GM23338 (cell line): ENCODE results near the gene SERP1.

Experiments
- CREB1 ChIP-seq: fragments of 250-450 bp; sonication (Bioruptor Pico); IDR thresholded peaks from 2 replicates; pipeline ENCODE4 v1.5.0; 2020; ENCODE audit warnings: low read depth, mild to moderate bottlenecking, moderate library complexity
- EZH2 ChIP-seq: fragments of 200-600 bp; sonication (generic); IDR thresholded peaks from one replicate; pipeline ENCODE4 v1.8.0; 2017; ENCODE audit warnings: antibody characterized with exemption, mild to moderate bottlenecking, low read depth; ENCODE audit not compliant: unreplicated experiment
- EZH2phosphoT487 ChIP-seq: fragments of 200-600 bp; sonication (generic); IDR thresholded peaks from one replicate; pipeline ENCODE4 v1.8.1; 2018; ENCODE audit warnings: antibody characterized with exemption; ENCODE audit not compliant: unreplicated experiment
- JUNB ChIP-seq: IDR thresholded peaks from one replicate; pipeline ENCODE4 v1.6.1; 2016; ENCODE audit warnings: antibody characterized with exemption; ENCODE audit not compliant: unreplicated experiment
- NANOG ChIP-seq: IDR thresholded peaks from 2 replicates; pipeline ENCODE4 v1.6.1; 2016; ENCODE audit warnings: antibody characterized with exemption, borderline replicate concordance
- POLR2AphosphoS5 ChIP-seq: IDR thresholded peaks from 2 replicates; pipeline ENCODE4 v1.6.1; 2016; ENCODE audit warnings: antibody characterized with exemption, low read depth
- REST ChIP-seq: IDR thresholded peaks from one replicate; pipeline ENCODE4 v1.6.1; 2018; ENCODE audit warnings: antibody characterized with exemption; ENCODE audit not compliant: unreplicated experiment
- STAT1 ChIP-seq: IDR thresholded peaks from one replicate; pipeline ENCODE4 v1.6.1; 2016; ENCODE audit warnings: antibody characterized with exemption; ENCODE audit not compliant: unreplicated experiment
- ZNF114 ChIP-seq: fragments of 250-450 bp; sonication (Bioruptor Pico); IDR thresholded peaks from 2 replicates; pipeline ENCODE4 v1.5.0; 2020; ENCODE audit warnings: mild to moderate bottlenecking, moderate library complexity
- TF ChIP-seq, protein P1 (sequence below), 2 experiments: fragments of 200-600 bp in 1 of 2; sonication (generic) in 1 of 2; conservative IDR thresholded peaks; 2 replicates each; pipeline versions ENCODE4 v1.5.1 to v1.6.1; 2016 to 2017; ENCODE audit warnings: antibody characterized with exemption in 2 of 2, low read depth in 2 of 2, mild to moderate bottlenecking in 2 of 2, moderate library complexity in 1 of 2
- TF ChIP-seq, protein P2 (sequence below): IDR thresholded peaks from 2 replicates; pipeline ENCODE4 v1.6.1; 2016; ENCODE audit warnings: antibody characterized with exemption
- TF ChIP-seq, protein P3 (sequence below): fragments of 250-450 bp; sonication (Bioruptor Pico); IDR thresholded peaks from 2 replicates; pipeline ENCODE4 v1.5.0; 2020; ENCODE audit warnings: mild to moderate bottlenecking, moderate library complexity

- TF ChIP-seq, protein P1, sequence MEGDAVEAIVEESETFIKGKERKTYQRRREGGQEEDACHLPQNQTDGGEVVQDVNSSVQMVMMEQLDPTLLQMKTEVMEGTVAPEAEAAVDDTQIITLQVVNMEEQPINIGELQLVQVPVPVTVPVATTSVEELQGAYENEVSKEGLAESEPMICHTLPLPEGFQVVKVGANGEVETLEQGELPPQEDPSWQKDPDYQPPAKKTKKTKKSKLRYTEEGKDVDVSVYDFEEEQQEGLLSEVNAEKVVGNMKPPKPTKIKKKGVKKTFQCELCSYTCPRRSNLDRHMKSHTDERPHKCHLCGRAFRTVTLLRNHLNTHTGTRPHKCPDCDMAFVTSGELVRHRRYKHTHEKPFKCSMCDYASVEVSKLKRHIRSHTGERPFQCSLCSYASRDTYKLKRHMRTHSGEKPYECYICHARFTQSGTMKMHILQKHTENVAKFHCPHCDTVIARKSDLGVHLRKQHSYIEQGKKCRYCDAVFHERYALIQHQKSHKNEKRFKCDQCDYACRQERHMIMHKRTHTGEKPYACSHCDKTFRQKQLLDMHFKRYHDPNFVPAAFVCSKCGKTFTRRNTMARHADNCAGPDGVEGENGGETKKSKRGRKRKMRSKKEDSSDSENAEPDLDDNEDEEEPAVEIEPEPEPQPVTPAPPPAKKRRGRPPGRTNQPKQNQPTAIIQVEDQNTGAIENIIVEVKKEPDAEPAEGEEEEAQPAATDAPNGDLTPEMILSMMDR (conservative IDR thresholded peaks at IDR 0.05; ENCODE audit: low read depth in 2 of 2): no peak
- TF ChIP-seq JUNB (no peak), REST (no peak), ZNF114 (no peak), EZH2 (no peak), POLR2AphosphoS5 (no peak), EZH2phosphoT487 (no peak), CREB1 (CRISPR knock-in tag) (no peak), STAT1 (no peak), NANOG (no peak)
- TF ChIP-seq, protein P2, sequence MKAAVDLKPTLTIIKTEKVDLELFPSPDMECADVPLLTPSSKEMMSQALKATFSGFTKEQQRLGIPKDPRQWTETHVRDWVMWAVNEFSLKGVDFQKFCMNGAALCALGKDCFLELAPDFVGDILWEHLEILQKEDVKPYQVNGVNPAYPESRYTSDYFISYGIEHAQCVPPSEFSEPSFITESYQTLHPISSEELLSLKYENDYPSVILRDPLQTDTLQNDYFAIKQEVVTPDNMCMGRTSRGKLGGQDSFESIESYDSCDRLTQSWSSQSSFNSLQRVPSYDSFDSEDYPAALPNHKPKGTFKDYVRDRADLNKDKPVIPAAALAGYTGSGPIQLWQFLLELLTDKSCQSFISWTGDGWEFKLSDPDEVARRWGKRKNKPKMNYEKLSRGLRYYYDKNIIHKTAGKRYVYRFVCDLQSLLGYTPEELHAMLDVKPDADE: no peak
- TF ChIP-seq, protein P3, sequence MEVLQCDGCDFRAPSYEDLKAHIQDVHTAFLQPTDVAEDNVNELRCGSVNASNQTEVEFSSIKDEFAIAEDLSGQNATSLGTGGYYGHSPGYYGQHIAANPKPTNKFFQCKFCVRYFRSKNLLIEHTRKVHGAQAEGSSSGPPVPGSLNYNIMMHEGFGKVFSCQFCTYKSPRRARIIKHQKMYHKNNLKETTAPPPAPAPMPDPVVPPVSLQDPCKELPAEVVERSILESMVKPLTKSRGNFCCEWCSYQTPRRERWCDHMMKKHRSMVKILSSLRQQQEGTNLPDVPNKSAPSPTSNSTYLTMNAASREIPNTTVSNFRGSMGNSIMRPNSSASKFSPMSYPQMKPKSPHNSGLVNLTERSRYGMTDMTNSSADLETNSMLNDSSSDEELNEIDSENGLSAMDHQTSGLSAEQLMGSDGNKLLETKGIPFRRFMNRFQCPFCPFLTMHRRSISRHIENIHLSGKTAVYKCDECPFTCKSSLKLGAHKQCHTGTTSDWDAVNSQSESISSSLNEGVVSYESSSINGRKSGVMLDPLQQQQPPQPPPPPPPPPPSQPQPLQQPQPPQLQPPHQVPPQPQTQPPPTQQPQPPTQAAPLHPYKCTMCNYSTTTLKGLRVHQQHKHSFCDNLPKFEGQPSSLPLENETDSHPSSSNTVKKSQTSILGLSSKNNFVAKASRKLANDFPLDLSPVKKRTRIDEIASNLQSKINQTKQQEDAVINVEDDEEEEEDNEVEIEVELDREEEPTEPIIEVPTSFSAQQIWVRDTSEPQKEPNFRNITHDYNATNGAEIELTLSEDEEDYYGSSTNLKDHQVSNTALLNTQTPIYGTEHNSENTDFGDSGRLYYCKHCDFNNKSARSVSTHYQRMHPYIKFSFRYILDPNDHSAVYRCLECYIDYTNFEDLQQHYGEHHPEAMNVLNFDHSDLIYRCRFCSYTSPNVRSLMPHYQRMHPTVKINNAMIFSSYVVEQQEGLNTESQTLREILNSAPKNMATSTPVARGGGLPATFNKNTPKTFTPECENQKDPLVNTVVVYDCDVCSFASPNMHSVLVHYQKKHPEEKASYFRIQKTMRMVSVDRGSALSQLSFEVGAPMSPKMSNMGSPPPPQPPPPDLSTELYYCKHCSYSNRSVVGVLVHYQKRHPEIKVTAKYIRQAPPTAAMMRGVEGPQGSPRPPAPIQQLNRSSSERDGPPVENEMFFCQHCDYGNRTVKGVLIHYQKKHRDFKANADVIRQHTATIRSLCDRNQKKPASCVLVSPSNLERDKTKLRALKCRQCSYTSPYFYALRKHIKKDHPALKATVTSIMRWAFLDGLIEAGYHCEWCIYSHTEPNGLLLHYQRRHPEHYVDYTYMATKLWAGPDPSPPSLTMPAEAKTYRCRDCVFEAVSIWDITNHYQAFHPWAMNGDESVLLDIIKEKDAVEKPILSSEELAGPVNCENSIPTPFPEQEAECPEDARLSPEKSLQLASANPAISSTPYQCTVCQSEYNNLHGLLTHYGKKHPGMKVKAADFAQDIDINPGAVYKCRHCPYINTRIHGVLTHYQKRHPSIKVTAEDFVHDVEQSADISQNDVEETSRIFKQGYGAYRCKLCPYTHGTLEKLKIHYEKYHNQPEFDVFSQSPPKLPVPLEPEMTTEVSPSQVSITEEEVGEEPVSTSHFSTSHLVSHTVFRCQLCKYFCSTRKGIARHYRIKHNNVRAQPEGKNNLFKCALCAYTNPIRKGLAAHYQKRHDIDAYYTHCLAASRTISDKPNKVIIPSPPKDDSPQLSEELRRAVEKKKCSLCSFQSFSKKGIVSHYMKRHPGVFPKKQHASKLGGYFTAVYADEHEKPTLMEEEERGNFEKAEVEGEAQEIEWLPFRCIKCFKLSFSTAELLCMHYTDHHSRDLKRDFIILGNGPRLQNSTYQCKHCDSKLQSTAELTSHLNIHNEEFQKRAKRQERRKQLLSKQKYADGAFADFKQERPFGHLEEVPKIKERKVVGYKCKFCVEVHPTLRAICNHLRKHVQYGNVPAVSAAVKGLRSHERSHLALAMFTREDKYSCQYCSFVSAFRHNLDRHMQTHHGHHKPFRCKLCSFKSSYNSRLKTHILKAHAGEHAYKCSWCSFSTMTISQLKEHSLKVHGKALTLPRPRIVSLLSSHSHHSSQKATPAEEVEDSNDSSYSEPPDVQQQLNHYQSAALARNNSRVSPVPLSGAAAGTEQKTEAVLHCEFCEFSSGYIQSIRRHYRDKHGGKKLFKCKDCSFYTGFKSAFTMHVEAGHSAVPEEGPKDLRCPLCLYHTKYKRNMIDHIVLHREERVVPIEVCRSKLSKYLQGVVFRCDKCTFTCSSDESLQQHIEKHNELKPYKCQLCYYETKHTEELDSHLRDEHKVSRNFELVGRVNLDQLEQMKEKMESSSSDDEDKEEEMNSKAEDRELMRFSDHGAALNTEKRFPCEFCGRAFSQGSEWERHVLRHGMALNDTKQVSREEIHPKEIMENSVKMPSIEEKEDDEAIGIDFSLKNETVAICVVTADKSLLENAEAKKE (CRISPR knock-in tag): no peak
Observed at GRCh38 chr3:150540297-150540696, 6.0 kb downstream of the SERP1 start.
